ENCODE data around the gene CTCF. TPM values are rescaled to one million over a fixed set of nuclear protein-coding genes. Genes with fewer than 3 reads are reported as not detected.
"Not testable (repeated sequence)": the region's sequence is repeated elsewhere in the genome, so short reads cannot be mapped to it uniquely, and the experiment has no call there.

CTCF gene
- total RNA-seq, 4 donors from 2014 or later = 24.2 to 42.9 (median 28.2) TPM

GRCh38 chr16:67528870-67529581 lies 33.3 kb upstream of the CTCF start:
- DNase-seq (ENCODE audit: low spot score) = no peak
- ATAC-seq (ENCODE audit: low FRiP score) = peak; percentile 15
- no peak for TF ChIP-seq CTCF (IDR thresholded peaks at IDR 0.05)

GRCh38 chr16:67529582-67530012 lies 32.7 kb upstream of the CTCF start:
- TF ChIP-seq CTCF (IDR thresholded peaks at IDR 0.05) = no peak
- ATAC-seq (ENCODE audit: low FRiP score) = peak; percentile 5
- DNase-seq (ENCODE audit: low spot score) = no peak

- ATAC-seq (ENCODE audit: low FRiP score) (peak; percentile 80), DNase-seq (ENCODE audit: low spot score) (no peak)
- TF ChIP-seq CTCF (IDR thresholded peaks at IDR 0.05) = no peak
These were observed 32.0 kb upstream of the CTCF start for GRCh38 chr16:67530013-67530939.

GRCh38 chr16:67531247-67531646 lies 31.1 kb upstream of the CTCF start:
- ATAC-seq (ENCODE audit: low FRiP score) = no peak
- DNase-seq (ENCODE audit: low spot score) = no peak
- no peak for TF ChIP-seq CTCF (IDR thresholded peaks at IDR 0.05)

GRCh38 chr16:67533024-67533560 lies 29.2 kb upstream of the CTCF start:
- no peak for TF ChIP-seq CTCF (IDR thresholded peaks at IDR 0.05)
- ATAC-seq (ENCODE audit: low FRiP score) (no peak), DNase-seq (ENCODE audit: low spot score) (no peak)

GRCh38 chr16:67533987-67534386 lies 28.3 kb upstream of the CTCF start:
- DNase-seq (ENCODE audit: low spot score); ATAC-seq (ENCODE audit: low FRiP score): not testable (repeated sequence)

GRCh38 chr16:67534431-67534830 lies 27.9 kb upstream of the CTCF start:
- no peak for TF ChIP-seq CTCF (IDR thresholded peaks at IDR 0.05)
- DNase-seq (ENCODE audit: low spot score) (no peak), ATAC-seq (ENCODE audit: low FRiP score) (no peak)
